Breast epithelium (tissue), 4 donors: ENCODE results near the gene QSER1. TPM values are rescaled to one million over a fixed set of nuclear protein-coding genes. Genes with fewer than 3 reads are reported as not detected.

Experiments
- DNase-seq, 2 donors: peaks; one replicate each; pipeline ENCODE4 v3.0.0-alpha.2; 2019; ENCODE audit warnings: low spot score in 2 of 2
- H3K27ac ChIP-seq, 2 donors: fragments of 200-600 bp; sonication (generic) in 1 of 2; one replicate each; pipeline ENCODE4 v1.5.1; 2016 to 2019; ENCODE audit warnings: mild to moderate bottlenecking in 1 of 2
- H3K27me3 ChIP-seq, 2 donors: fragments of 200-600 bp; sonication (generic) in 1 of 2; one replicate each; pipeline versions ENCODE4 v1.5.1 to v1.6.0; 2017 to 2019; ENCODE audit warnings: control low read depth in 1 of 2, mild to moderate bottlenecking in 1 of 2
- H3K36me3 ChIP-seq: fragments of 200-600 bp; one replicate; pipeline ENCODE4 v1.5.1; 2019
- H3K4me1 ChIP-seq, 2 donors: fragments of 200-600 bp; sonication (generic); one replicate each; pipeline ENCODE4 v1.5.1; 2016 to 2019; ENCODE audit warnings: control low read depth in 1 of 2
- H3K4me3 ChIP-seq, 3 donors: fragments of 200-600 bp; sonication (generic); 1 replicate in 2 of 3; 2 replicates in 1 of 3; pipeline ENCODE4 v1.5.1; 2016 to 2019; ENCODE audit warnings: mild to moderate bottlenecking in 3 of 3, moderate library complexity in 2 of 3
- H3K9me3 ChIP-seq, 2 donors: fragments of 200-600 bp; sonication (generic) in 1 of 2; one replicate each; pipeline ENCODE4 v1.5.1; 2016 to 2019; ENCODE audit warnings: control low read depth in 1 of 2
- POLR2A ChIP-seq: fragments of 450-650 bp; IDR thresholded peaks from one replicate; pipeline ENCODE4 v1.6.1; 2016; ENCODE audit warnings: antibody characterized with exemption, mild to moderate bottlenecking, moderate library complexity
- POLR2AphosphoS5 ChIP-seq, 3 donors: sonication (generic); formaldehyde crosslinking; IDR thresholded peaks; one replicate each; pipeline ENCODE4 v1.6.1; 2017; ENCODE audit warnings: antibody characterized with exemption in 3 of 3
- intact Hi-C: fragments of 100-400 bp; cut with DNase I; formaldehyde crosslinking; loops from one replicate; pipeline ENCODE4 v1.15.1; 2023; ENCODE audit warnings: low total_unique reads
- total RNA-seq, 3 donors: library from RNA; depleted of rRNA; stranded (reverse); fragments of >200 nt; gene quantifications; one replicate each; pipeline ENCODE4 v1.1.0, GENCODE V29; 2016
- TF ChIP-seq, protein P1 (sequence below), 3 donors: fragments of 450-650 bp; IDR thresholded peaks; one replicate each; pipeline ENCODE4 v1.5.1; 2016 to 2017; ENCODE audit warnings: antibody characterized with exemption in 3 of 3, mild to moderate bottlenecking in 3 of 3, moderate library complexity in 3 of 3

Gene QSER1
- total RNA-seq, 3 donors from 2014 or later, result 34.4 to 55.3 (median 40.6) TPM

DNA sequence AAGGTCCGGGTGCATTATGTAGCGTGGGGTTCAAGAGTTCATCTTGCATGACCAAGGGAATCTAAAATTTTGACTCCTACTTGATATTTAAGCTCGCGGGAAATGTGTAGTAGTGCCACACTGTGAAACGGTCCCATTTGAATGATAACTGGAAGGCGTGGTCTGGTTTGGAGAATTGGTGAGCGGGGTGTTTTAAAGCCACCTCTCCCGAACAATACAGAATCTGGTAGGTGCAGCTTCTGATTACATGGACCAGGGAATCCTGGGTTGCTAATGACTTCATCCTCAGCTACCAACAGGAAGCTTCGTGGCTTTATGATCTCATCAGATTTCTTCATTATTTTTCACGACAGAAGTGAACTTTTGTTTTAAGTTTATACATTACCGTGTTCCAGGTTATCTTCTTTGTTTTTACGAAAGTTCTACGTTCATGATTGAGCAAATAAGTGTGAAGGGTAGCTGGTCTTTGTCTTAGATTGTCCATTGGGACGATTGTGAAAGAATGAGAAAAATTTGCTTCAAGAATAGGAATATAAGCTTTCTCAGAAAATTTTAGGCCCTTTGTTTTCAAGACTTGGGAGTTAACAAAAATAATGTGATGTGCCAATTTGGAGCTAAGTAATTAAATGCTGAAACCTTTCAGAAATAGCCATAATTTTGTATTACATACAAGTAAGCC lies 1.7 kb downstream of the QSER1 start:
- TF ChIP-seq POLR2AphosphoS5 (IDR thresholded peaks at IDR 0.05) (peak in 2 of 3 donors; percentile 26 to 59), POLR2A (no peak)
- TF ChIP-seq, protein P1, sequence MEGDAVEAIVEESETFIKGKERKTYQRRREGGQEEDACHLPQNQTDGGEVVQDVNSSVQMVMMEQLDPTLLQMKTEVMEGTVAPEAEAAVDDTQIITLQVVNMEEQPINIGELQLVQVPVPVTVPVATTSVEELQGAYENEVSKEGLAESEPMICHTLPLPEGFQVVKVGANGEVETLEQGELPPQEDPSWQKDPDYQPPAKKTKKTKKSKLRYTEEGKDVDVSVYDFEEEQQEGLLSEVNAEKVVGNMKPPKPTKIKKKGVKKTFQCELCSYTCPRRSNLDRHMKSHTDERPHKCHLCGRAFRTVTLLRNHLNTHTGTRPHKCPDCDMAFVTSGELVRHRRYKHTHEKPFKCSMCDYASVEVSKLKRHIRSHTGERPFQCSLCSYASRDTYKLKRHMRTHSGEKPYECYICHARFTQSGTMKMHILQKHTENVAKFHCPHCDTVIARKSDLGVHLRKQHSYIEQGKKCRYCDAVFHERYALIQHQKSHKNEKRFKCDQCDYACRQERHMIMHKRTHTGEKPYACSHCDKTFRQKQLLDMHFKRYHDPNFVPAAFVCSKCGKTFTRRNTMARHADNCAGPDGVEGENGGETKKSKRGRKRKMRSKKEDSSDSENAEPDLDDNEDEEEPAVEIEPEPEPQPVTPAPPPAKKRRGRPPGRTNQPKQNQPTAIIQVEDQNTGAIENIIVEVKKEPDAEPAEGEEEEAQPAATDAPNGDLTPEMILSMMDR (IDR thresholded peaks at IDR 0.05), result no peak
- intact Hi-C loops, result no loop called here

DNA sequence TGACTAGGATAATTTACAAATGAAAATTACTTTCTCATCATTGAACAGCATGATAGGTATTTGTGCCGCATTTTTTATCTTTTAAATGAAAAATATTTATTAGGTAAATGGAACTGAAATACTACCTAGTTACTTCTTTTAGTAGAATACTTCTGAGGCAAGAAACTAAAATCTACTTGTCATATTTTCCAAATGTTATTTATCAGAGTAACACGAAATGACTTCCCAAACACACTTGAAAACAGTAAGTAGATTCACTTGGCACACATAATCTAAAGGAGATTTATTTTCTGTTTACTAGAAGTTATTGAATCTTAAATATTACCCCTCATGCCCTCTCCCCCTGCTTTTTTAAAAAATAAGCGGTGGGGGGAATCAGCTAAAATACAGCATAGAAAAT lies 2.3 kb downstream of the QSER1 start:
- intact Hi-C loops, result no loop called here
- Histone ChIP-seq H3K4me3 (no peak overlapping the region), H3K4me1 (no peaks in the 10 kb centered on the region), H3K9me3 (no peaks in the 10 kb centered on the region), H3K36me3 (no peaks in the 10 kb centered on the region), H3K27me3 (no peaks in the 10 kb centered on the region), H3K27ac (peak overlapping the region; percentile 95 to 99)
- no peak for DNase-seq
- TF ChIP-seq, protein P1 (IDR thresholded peaks at IDR 0.05), result no peak
- TF ChIP-seq POLR2A, result no peak
- TF ChIP-seq POLR2AphosphoS5 (IDR thresholded peaks at IDR 0.05), result no peak

More for the DNA sequence above, 1.7 kb downstream of the QSER1 start:
- H3K4me1 ChIP-seq, result no peaks in the 10 kb centered on the region
- peak in 1 of 2 donors; percentile 49 for DNase-seq
- H3K4me3 ChIP-seq, result peak overlapping the region; percentile 85 to 96 (median 93)
- no peaks in the 10 kb centered on the region for H3K36me3 ChIP-seq
- H3K27ac ChIP-seq, result peak overlapping the region; percentile 95 to 99
- H3K27me3 ChIP-seq, result no peaks in the 10 kb centered on the region
- H3K9me3 ChIP-seq, result no peaks in the 10 kb centered on the region

- TF ChIP-seq POLR2A (no peak), POLR2AphosphoS5 (IDR thresholded peaks at IDR 0.05) (no peak)
- TF ChIP-seq, protein P1 (IDR thresholded peaks at IDR 0.05), result no peak
- no peak overlapping the region for H3K27ac ChIP-seq
These were observed 2.9 kb downstream of the QSER1 start for GRCh38 chr11:32895471-32895870.

DNA sequence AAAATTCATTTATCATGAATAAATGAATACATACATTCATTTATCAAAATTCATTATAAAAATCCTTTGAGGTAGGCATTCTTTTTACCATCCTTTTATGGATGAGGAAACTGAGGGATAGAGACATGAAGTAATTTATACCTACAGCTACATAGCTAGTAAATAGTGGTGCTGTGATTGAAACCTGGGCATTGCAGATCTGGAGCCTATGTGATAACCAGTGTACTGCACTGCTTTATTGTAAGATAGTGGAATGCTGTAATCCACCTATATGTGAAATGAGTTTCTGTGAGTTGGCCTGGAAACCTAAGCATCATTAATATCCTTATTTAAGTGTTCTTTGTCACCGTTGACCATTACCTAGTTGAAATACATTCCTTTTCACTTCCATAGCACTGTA lies 4.5 kb downstream of the QSER1 start:
- intact Hi-C loops, result no loop called here
- TF ChIP-seq POLR2A (no peak), POLR2AphosphoS5 (IDR thresholded peaks at IDR 0.05) (no peak)
- TF ChIP-seq, protein P1 (IDR thresholded peaks at IDR 0.05), result no peak
- Histone ChIP-seq H3K4me3 (no peak overlapping the region), H3K4me1 (no peaks in the 10 kb centered on the region), H3K36me3 (no peaks in the 10 kb centered on the region), H3K9me3 (no peaks in the 10 kb centered on the region), H3K27ac (no peak overlapping the region), H3K27me3 (no peaks in the 10 kb centered on the region)
- no peak for DNase-seq

More at GRCh38 chr11:32895471-32895870, 2.9 kb downstream of the QSER1 start:
- DNase-seq, result no peak
- H3K9me3 ChIP-seq, result no peaks in the 10 kb centered on the region
- no peaks in the 10 kb centered on the region for H3K27me3 ChIP-seq
- H3K4me3 ChIP-seq, result no peak overlapping the region
- intact Hi-C loops, result no loop called here
- no peaks in the 10 kb centered on the region for H3K4me1 ChIP-seq
- no peaks in the 10 kb centered on the region for H3K36me3 ChIP-seq

DNA sequence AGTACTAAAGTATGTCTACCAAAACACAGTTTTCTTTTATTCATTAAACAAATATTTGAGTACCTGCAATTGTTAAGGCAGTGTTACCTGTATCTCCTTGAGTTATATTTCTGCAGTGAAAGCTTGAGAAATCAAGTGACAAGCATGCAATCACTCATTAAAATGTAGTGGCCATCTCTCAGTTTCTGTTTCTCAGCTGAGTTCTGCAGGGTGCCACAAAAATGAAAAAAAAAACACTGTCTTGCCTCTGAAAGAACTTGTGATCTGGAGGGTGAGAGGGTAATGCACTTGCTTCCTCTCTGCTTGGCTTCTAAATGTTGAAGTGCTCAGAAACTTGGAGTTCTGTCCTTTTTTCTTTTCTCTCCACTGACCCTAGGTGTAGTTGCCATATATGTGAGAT lies 6.8 kb downstream of the QSER1 start:
- TF ChIP-seq POLR2AphosphoS5 (IDR thresholded peaks at IDR 0.05), result no peak
- TF ChIP-seq, protein P1 (IDR thresholded peaks at IDR 0.05), result no peak
- TF ChIP-seq POLR2A, result no peak
- no peaks in the 10 kb centered on the region for H3K27me3 ChIP-seq
- intact Hi-C loops, result no loop called here

More for the DNA sequence above, 6.8 kb downstream of the QSER1 start:
- Histone ChIP-seq H3K4me3 (no peak overlapping the region), H3K27ac (no peak overlapping the region), H3K4me1 (no peaks in the 10 kb centered on the region), H3K9me3 (no peaks in the 10 kb centered on the region), H3K36me3 (no peaks in the 10 kb centered on the region)
- no peak for DNase-seq
